ENCODE measurements around the gene SELENOI. TPM values are rescaled to one million over a fixed set of nuclear protein-coding genes. Genes with fewer than 3 reads are reported as not detected.
A peak's percentile ranks its signal among the peaks of the same experiment; 100 is the strongest.
"Not testable (repeated sequence)": the region's sequence is repeated elsewhere in the genome, so short reads cannot be mapped to it uniquely, and the experiment has no call there.

The SELENOI gene
- total and polyA plus RNA-seq, 11 donors = 1.9 to 14.9 (median 10.2) TPM

- H3K4me3 ChIP-seq = no peak overlapping the region
- no peaks in the 10 kb centered on the region for H3K27me3 ChIP-seq
- H3K4me1 ChIP-seq = no peaks in the 10 kb centered on the region
- H3K9me3 ChIP-seq = no peaks in the 10 kb centered on the region
- no peak overlapping the region for H3K27ac ChIP-seq
- no peaks in the 10 kb centered on the region for H3K36me3 ChIP-seq
- 85 to 94% (median 90%) methylated on average over 8 of the region's 8 CpGs for WGBS, 4 donors
- TF ChIP-seq CTCF (IDR thresholded peaks at IDR 0.05) (no peak), POLR2A (IDR thresholded peaks at IDR 0.05) (no peak)
- intact Hi-C loops (cut with DNase I) = no loop called here
- peak in 1 of 4 donors; percentile 17 for ATAC-seq
- DNase-seq = no peak
Measured at GRCh38 chr2:26317377-26318105, 28.4 kb upstream of the SELENOI start.

GRCh38 chr2:26318950-26319349 lies 27.0 kb upstream of the SELENOI start:
- H3K27me3 ChIP-seq = no peaks in the 10 kb centered on the region
- intact Hi-C loops (cut with DNase I) = no loop called here
- no peak overlapping the region for H3K4me3 ChIP-seq
- TF ChIP-seq POLR2A (IDR thresholded peaks at IDR 0.05) (no peak), CTCF (IDR thresholded peaks at IDR 0.05) (no peak)
- H3K36me3 ChIP-seq = no peaks in the 10 kb centered on the region
- H3K4me1 ChIP-seq = no peaks in the 10 kb centered on the region
- H3K27ac ChIP-seq = no peak overlapping the region
- no peak for DNase-seq
- 58 to 72% (median 68%) methylated on average over 6 of the region's 6 CpGs for WGBS, 4 donors
- ATAC-seq = no peak
- no peaks in the 10 kb centered on the region for H3K9me3 ChIP-seq

DNA sequence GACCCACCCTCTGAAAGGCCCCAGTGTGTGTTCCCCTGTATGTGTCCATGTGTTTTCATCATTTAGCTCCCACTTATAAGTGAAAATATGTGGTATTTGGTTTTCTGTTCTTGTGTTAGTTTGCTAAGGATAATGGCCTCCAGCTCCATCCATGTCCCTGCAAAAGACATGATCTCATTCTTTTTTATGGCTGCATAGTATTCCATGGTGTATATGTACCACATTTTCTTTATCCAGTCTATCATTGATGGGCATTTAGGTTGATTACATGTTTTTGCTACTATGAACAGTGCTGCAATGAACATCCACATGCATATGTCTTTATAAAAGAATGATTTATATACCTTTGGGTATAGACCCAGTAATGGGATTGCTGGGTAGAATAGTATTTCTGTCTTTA lies 21.5 kb upstream of the SELENOI start:
- intact Hi-C loops (cut with DNase I) = loop anchor here in 2 of 10 donors (10.0 kb wide), 2 partner anchors 90 to 370 kb away; no protein-coding TSS in a partner anchor
- not testable (repeated sequence) for ATAC-seq, DNase-seq, H3K27me3 ChIP-seq, H3K36me3 ChIP-seq, H3K9me3 ChIP-seq, H3K4me3 ChIP-seq, H3K27ac ChIP-seq, H3K4me1 ChIP-seq

- WGBS, 4 donors = 66 to 89% (median 72%) methylated on average over 3 of the region's 3 CpGs
- no peak for ATAC-seq
- Histone ChIP-seq H3K4me3 (no peak overlapping the region), H3K4me1 (peaks cover 0 to 3% (median 0%) of the 10 kb centered on the region in 12 donors), H3K27me3 (no peaks in the 10 kb centered on the region), H3K27ac (no peak overlapping the region), H3K36me3 (no peaks in the 10 kb centered on the region), H3K9me3 (no peaks in the 10 kb centered on the region)
- no peak for TF ChIP-seq CTCF (IDR thresholded peaks at IDR 0.05)
- no peak for TF ChIP-seq POLR2A (IDR thresholded peaks at IDR 0.05)
- no peak for DNase-seq
- intact Hi-C loops (cut with DNase I) = loop anchor here in 4 of 10 donors (5.0 to 10.0 kb wide), 5 partner anchors 78 to 373 kb away; no protein-coding TSS in a partner anchor
Measured at GRCh38 chr2:26324903-26325302, 21.0 kb upstream of the SELENOI start.
